Measurements from ENCODE around the gene WDR45B.
"Not testable (repeated sequence)": the region's sequence is repeated elsewhere in the genome, so short reads cannot be mapped to it uniquely, and the experiment has no call there.

WDR45B gene

DNA sequence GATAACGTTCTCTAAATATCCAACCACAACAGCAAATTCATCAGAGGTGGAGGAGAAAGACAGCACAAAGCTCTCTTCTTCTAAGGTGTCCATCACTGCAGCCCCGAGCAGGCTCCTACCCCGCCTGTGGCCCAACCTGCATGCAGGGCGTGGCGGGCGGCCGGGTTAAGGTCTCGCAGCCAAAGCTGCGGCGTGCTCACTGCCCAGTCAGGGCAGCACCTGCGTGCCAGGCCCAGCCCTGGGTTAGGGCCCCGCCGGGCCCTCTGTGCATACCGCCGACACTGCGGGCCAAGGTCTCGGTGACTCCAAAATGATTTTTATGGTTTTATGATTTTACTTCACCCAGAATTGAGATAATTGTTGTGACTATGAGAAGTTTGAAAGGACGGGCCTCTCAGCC lies 70.9 kb downstream of the WDR45B start:
- DNase-seq = no peak

DNA sequence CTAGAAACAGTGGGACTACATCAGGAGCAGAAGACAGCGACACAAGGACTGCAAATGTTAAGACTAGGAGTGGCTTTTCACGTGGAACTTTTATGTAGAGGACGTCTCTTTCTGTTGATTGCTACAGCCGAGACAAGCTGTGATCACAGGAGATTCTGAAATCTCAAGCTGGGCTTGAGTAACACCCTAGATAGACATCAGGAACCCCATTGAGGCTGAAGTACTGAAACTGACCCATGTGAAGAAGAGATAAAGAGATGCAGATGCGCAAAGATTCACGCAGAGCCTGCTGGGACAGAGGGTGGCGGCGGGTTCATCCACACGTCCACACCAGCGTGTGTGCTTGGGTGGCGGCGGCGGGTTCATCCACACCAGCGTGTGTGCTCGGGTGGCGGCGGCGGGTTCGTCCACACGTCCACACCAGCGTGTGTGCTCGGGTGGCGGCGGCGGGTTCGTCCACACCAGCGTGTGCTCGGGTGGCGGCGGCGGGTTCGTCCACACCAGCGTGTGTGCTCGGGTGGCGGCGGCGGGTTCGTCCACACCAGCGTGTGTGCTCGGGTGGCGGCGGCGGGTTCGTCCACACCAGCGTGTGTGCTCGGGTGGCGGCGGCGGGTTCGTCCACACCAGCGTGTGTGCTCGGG lies 72.5 kb downstream of the WDR45B start:
- not testable (repeated sequence) for DNase-seq

DNA sequence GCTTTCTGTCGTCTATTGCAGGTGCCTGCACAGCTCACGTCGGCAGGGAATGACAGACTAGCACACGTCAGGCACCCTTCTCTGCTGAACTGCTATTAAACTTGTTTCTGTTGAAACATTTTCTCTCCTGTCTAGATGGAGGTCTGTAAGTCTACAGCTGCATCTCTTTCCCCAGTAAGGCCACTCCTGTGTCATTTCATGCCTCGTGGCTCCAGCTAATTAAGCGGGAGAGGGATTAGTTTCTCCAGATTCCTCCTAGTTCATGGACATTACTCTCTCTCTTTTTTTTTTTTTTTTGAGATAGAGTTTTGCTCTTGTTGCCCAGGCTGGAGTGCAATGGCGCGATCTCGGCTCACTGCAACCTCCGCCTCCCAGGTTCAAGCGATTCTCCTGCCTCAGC lies 74.2 kb downstream of the WDR45B start:
- no peak for DNase-seq

DNA sequence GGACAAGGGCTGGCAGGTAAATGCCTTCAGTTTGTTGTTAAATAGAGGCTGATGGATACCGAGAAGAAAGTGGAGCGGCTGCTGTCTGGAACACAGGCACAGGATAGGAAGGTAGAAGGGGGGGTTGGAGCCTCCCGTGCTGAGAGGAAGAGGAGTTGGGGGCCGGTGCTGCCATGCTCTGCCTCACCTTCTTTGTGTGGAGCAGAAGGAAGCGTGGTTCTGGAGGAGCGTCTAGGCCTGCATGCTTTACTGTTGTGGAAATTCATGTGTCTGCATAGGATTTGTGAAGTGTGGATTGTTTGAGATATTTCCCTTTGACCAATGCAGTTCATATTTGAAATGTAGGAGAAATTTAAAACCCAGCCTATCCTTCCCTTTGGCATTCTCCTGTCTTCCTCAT lies 76.4 kb downstream of the WDR45B start:
- DNase-seq = no peak

DNA sequence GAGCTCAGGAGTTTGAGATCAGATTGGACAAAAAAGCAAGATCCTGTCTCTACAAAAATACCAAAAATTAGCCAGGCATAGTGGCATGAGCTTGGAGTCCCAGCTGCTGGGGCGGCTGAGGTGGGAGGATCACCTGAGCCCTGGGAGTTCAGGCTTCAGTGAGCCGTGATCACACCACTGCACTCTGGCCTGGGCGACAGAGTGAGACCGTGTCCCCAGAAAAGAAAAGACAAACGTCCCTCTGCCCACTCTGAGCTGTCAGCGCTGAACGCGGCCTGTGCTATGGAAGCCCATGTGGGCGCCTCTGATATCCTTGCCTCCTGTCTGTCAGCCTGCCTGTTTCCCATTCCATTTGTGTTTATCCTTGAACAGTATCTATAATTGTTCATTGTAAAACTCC lies 78.0 kb downstream of the WDR45B start:
- DNase-seq = no peak

DNA sequence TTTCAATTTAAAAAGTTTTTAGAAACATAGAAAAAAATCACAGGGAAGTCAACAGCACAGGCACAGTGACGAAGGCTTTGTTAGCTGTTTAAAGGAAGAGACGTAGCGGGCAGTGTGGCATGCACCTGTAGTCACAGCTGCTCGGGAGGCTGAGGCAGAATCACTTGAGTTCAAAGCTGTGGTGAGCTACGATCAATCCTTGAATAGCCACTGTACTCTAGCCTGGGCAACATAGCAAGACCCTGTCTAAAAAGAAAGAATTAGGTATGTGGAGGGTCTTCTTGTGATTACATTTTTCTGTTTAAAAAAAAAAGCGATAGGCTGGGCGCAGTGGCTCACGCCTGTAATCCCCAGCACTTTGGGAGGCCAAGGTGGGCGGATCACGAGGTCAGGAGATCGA lies 78.6 kb downstream of the WDR45B start:
- DNase-seq = no peak

DNA sequence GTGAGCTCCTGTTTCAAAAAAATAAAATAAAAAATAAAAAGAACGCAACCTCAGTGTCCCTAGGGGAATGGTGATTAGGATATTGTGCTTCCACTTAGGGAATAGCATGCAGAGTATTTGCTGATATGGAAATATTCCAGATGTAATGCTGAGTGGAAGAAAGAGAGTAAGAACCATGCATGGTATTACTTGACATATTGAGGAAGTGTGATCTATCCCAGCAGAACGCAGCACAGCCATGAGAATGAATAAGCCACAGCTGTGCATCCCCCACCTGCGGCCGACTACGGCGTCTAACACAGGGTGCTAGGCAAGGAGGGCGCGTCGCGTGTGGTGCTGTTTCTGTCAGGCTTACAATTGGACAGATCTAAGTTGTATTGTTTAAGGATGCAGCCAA lies 79.2 kb downstream of the WDR45B start:
- no peak for DNase-seq

DNA sequence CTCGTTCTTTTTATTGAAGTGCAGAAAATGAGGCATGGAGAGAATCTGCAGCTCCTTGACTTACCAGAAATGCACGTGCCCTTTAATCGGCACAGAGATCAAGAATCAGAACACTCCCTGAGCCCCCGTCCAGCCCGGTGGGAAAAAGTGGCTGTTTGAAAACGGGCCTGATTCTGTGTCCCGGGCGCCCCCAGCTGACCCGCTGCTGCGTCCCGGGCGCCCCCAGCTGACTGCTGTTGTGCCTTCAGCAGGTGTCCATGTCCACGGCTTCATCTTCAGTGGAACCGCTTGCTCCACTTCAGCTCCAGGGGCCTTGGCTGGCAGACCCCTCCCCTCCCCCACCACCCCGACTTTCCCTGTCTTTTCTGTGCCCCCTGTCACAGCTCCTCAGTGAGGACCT lies 81.0 kb downstream of the WDR45B start:
- DNase-seq = no peak

DNA sequence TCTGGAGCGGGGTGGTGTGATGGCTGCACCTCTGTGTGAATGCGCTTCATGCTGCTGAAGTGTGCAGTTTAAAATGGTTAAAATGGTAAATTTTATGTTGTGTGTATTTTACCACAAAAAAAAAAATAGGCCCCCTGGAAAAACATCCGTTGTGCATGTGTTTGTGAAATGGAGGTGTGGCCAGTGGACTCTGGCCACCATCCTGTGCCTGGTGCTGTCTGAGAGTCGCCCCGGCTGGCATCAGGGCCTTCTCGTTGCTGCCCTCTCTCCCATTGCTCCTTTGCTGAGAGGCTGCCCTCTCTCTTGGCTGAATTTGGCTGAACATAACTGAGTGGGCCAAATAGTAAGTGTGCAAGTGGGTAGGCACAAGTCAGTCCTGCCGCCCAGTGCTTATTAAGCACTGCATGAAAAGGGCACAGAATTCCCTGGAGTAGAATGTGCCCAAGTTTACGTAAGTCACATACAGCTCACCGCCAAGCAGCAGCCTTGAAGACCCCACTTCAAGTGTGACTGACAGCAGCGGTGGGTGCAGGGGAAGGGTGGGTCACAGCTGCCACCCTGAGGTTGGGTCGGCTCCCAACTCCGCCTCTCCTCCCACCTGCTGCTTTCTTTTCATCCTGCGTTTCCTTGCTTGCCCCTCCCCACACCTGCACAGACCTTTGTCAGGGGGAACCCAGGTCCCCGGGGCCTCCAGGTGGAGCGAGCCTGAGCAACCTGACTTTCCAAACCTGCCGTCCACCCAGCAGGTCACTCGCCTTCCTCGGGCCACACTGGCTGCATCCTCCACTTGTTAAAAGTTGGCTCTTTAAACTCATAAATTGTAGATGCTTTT lies 81.9 kb downstream of the WDR45B start:
- DNase-seq = peak; percentile 31

DNA sequence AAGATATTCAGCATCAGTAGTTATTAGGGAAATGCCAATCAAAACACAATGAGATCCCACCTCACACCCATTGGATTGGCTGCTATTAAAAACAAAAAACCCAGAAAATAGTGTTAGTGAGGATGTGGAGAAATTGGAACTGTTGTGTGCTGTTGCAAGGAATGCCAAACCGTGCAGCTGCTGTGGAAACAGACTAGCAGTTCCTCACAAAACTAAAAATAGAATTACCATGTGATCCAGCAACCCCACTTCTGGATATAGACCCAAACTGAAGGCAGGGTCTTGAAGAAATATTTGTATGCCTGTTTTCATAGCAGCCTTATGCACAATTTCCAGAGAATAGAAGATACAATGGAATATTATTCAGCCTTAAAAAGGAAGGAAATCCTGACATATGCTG lies 82.7 kb downstream of the WDR45B start:
- DNase-seq = no peak
